Left renal cortex interstitium (tissue), 4 donors: ENCODE measurements around the gene KIAA1671. TPM values are rescaled to one million over a fixed set of nuclear protein-coding genes. Genes with fewer than 3 reads are reported as not detected.

ENCODE experiments used
- DNase-seq, 4 donors: peaks; one replicate each; pipeline ENCODE4 v3.0.0-alpha.2; 2013; ENCODE audit warnings: low read depth in 4 of 4, low spot score in 2 of 4, missing footprints in 1 of 4
- polyA plus RNA-seq, 4 donors: library from polyadenylated mRNA; unstranded; fragments of 120-200 nt; gene quantifications; one replicate each; pipeline ENCODE4 v1.2.1, GENCODE V29; 2013; ENCODE audit not compliant: insufficient read length in 4 of 4

The KIAA1671 gene
- polyA plus RNA-seq, 4 donors = 22.2 to 26.0 (median 24.9) TPM

- no peak for DNase-seq
Observed at GRCh38 chr22:25134451-25134850, 181.9 kb downstream of the KIAA1671 start.

- DNase-seq = no peak
Observed at GRCh38 chr22:25136953-25137576, 184.5 kb downstream of the KIAA1671 start.

DNA sequence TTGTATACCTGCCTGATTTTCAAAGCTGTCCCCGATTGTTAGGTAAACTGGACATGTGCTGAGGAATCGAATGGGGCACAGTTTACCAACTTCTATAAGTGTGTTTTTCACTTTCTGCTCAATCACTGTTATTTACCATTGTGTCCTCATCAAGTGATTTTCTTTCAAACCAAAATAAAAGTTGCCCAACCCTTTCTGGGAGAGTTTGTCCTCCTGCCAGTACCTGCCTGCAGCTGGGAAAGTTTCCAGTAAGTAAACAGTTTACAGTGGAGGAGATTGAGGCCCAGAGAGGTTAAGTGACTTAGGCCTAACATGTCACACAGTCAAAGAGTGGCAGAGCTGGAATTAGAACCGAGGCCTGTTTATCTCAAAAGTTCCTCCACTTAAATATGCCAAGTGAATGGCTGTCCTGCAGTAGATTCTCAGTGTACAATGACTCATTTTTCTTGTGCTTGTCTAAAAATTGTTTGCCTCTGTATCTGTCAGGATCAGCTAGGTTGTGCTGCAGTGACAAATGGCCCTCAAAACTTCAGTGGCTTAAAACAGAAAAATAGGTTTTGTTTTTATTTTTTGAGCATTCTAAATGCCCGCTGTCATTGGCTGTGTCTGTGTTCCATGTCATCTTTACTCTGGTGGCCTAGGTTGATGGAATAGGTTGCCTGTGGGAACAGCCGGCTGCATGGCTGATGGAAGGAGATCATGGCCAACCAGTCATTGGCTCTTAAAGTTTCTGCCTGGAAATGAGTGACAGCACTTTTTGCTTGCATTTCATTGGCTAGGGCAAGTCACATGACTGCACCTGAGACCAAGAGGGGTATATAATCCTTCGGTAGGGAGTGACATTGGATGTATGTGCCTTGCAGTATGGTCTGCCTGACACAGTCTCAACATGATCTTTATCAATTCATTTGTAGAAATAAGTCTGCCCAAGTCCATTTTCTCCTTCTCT is 185.3 kb downstream of the KIAA1671 start:
- DNase-seq = no peak

- DNase-seq = no peak
Observed at GRCh38 chr22:25139062-25139461, 186.5 kb downstream of the KIAA1671 start.

GRCh38 chr22:25142102-25142501 is 189.6 kb downstream of the KIAA1671 start:
- DNase-seq = no peak

DNA sequence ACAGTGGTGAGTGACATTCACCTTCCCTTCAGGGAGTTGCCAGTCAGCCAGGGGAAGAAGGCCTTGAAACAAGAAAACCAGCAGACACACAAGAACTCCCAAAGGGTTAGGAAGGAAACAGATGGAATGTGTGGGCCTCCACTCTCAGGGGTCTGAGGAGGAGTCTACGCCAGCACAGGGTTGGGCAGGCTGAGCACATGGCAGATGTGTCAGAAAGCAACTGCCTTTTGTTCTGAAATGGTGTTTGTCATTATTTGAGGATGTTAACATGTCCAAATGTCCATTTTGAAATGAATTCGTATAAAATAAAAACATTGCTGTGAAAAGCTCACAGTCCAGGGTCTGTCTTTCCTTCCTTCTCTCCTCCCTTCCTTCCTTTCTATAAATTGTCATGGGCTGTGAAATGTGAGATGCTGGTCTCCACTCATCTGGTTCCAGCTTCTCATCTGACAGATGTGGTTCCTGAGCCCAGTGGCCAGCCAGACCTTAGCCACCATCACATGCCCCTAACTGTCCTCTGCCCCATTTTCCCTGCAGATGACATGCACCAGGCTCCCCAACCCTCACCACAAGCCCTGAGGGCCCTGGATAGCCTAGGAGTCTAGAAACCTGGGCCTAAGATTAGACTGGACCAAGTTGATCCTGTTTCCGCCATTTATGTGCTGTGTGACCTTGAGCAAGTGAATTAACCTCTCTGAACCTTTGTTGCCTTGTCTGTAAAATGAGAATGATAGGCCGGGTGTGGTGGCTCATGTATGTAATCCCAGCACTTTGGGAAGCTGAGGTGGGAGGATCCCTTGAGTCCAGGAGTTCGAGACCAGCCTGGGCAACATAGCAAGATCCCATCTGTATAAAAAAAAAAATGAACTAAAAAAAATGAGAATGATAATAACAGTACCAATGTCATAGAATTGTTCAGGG is 190.9 kb downstream of the KIAA1671 start:
- DNase-seq = no peak

DNA sequence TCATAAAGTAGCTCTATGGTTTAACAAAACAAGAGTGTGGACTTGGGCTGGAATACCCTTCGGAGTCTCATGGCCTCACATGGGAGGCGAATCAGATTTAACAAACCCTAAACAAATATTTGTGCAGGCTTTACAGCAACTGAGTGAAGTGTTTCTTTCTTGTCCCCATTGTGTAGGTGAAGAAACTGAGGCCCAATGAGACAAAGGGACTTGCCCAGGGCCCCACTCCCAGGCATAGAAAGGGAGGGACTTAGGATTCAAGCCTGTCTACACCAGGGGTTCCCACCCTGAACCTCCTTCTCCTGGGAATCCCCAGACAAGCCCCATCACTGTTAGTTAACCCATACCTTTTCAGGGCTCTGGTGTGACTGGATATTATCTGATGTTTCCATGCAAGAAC is 192.0 kb downstream of the KIAA1671 start:
- DNase-seq = no peak

GRCh38 chr22:25146307-25146706 is 193.8 kb downstream of the KIAA1671 start:
- DNase-seq = no peak

- no peak for DNase-seq
Observed at GRCh38 chr22:25146906-25147641, 194.6 kb downstream of the KIAA1671 start.

- no peak for DNase-seq
Observed at GRCh38 chr22:25147642-25147928, 195.1 kb downstream of the KIAA1671 start.

DNA sequence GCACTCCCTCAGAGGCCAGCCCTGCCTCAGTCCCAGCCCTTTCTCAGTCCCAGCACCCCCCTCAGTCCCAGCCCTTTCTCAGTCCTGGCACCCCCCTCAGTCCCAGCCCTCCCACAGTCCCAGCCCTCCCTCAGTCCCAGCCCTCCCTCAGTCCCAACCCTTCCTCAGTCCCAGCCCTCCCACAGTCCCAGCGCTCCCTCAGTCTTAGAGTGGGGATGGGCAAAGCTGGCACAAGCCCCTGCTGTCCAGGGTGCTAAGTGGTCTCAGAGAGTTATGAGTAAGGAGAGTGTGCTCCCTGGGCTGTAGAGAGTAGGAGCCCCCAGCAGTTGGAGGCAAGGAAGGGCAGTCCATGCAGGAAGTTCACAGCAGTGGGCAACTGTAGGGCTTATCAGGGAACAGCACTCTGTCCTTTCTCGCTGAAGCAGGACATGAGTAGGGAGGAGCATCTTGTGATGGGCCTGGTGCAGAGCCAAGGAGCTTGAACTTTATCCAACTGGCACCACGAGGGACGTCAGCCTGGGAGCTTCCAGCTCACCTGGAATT is 195.7 kb downstream of the KIAA1671 start:
- no peak for DNase-seq

DNA sequence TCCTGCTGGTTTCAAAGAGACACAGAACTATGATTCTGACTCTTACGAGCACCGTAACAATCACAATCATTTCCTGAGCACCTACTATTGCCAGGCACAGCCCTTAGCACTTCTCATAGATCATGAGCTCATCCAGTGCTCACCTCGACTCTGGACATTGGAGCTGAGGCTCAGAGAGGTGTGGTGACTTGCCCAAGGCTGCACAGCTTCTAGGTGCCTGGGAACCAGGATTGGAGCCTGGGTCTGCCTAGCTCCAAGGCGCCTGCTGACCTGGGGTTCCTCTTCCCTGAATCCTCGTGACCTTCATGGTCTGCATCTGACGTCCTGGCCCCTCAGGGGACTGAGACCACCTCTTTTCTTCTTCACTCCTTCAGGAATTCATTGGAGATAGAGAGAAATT is 196.5 kb downstream of the KIAA1671 start:
- DNase-seq = no peak

- no peak for DNase-seq
Observed at GRCh38 chr22:25153961-25154666, 201.6 kb downstream of the KIAA1671 start.

GRCh38 chr22:25154667-25154999 is 202.1 kb downstream of the KIAA1671 start:
- DNase-seq = no peak

- DNase-seq = no peak
Observed at GRCh38 chr22:25156736-25157135, 204.2 kb downstream of the KIAA1671 start.

DNA sequence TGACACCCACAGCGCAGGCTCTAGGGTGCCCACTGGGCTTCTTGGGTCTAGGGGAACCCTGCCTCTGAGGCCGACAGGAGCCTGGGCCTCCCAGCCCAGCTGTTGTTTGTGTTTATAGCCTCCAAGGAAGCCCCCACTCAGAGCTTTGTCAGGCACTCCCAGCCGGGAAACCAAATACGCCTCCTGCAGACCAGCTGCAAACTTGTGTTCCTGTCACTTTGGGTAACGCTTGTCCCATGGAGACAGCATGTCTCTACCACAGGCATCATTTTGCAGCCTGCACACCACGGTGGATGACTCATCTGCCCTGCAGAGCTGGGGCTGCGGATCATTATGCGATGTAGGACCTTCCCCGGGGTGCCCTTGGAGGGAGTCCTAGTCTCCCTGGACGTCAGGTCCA is 206.5 kb downstream of the KIAA1671 start:
- DNase-seq = no peak

DNA sequence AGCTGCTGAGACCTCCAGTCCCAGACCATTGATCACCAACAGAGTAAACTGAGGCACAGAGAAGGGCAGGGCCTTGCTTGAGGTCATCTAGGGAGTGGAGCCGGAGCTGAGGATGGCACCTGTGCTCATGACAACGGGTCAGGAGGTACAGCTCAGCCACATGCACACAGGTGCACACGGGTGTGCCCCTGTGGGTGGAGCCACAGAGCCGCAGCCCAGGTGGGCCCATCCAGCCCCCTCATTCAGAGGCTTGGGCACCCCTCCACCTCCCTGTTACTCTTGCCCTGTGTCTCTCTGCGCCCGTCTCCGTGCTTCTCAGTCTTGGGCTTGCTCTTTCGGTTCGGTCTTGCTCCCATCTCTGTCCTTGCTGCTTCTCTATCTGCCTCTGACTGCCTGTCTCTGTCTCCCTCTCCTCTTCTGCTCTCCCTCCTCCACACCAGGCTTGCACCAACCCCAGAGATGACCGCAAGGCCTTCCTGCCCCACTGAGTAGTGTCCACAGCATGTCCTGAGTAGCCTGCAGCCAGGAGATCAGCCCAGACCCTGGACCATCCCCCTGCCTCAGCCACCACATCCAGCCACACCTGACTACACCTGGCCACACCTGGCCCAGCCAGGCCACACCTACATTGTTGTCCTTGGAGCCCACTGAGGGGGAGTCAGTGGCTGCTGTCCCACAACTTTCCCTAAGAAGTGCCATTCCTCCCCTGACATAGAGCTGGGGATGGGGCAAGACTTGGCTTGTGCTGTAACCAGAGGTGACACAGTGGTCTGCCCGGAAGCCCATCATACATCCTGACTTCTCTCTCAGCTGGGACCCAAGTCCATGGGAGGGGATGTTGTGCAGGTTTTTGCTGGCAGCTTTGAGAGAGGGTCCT is 207.8 kb downstream of the KIAA1671 start:
- no peak for DNase-seq

- no peak for DNase-seq
Observed at GRCh38 chr22:25161017-25161915, 208.8 kb downstream of the KIAA1671 start.
